CD14-positive monocyte (primary cell): Measurements from ENCODE around the gene SART3. TPM values are rescaled to one million over a fixed set of nuclear protein-coding genes. Genes with fewer than 3 reads are reported as not detected.

Source experiments
- DNase-seq, 3 donors: peaks; one replicate each; pipeline ENCODE4 v3.0.0-alpha.2; 2011 to 2022
- H2AFZ ChIP-seq: 2 replicates; pipeline ENCODE4 v1.6.0; 2012; ENCODE audit warnings: mild to moderate bottlenecking, low read depth, low read length, inconsistent platforms; ENCODE audit not compliant: insufficient read depth, poor library complexity, severe bottlenecking
- H3K27ac ChIP-seq, 2 donors: 1 replicate in 1 of 2; 2 replicates in 1 of 2; pipeline ENCODE4 v1.5.1; 2012 to 2013; ENCODE audit warnings: low read length in 2 of 2, control low read depth in 1 of 2, inconsistent platforms in 1 of 2, low read depth in 1 of 2, mild to moderate bottlenecking in 1 of 2
- H3K27me3 ChIP-seq, 2 donors: one replicate each; pipeline versions ENCODE4 v1.6.0 to v1.6.1; 2011 to 2013; ENCODE audit warnings: low read length in 2 of 2; ENCODE audit not compliant: control insufficient read depth in 2 of 2, insufficient read depth in 2 of 2
- H3K36me3 ChIP-seq, 2 donors: replicated peaks in 1 of 2; 1 replicate in 1 of 2; 2 replicates in 1 of 2; pipeline versions ENCODE4 v1.5.1 to v1.6.1; 2012 to 2013; ENCODE audit warnings: low read length in 2 of 2, control low read depth in 1 of 2, inconsistent platforms in 1 of 2, mild to moderate bottlenecking in 1 of 2; ENCODE audit not compliant: insufficient read depth in 2 of 2, control insufficient read depth in 1 of 2
- H3K4me1 ChIP-seq, 2 donors: 1 replicate in 1 of 2; 2 replicates in 1 of 2; pipeline versions ENCODE4 v1.5.1 to v1.6.1; 2012 to 2013; ENCODE audit warnings: low read length in 2 of 2, control low read depth in 1 of 2, inconsistent platforms in 1 of 2, mild to moderate bottlenecking in 1 of 2, moderate library complexity in 1 of 2; ENCODE audit not compliant: insufficient read depth in 2 of 2, control insufficient read depth in 1 of 2
- H3K4me2 ChIP-seq: replicated peaks from 2 replicates; pipeline ENCODE3; 2012; ENCODE audit warnings: low read length, moderate library complexity, mild to moderate bottlenecking; ENCODE audit not compliant: poor library complexity, severe bottlenecking; ENCODE audit errors: extremely low read depth
- H3K4me3 ChIP-seq, 3 experiments: fragments of 200-600 bp in 1 of 3; sonication (generic) in 1 of 3; replicated peaks in 1 of 3; 1 replicate in 2 of 3; 2 replicates in 1 of 3; pipeline ENCODE4 v1.5.1; 2011 to 2013; ENCODE audit warnings: low read length in 3 of 3, mild to moderate bottlenecking in 3 of 3, control low read depth in 2 of 3, low read depth in 2 of 3, inconsistent platforms in 1 of 3, moderate library complexity in 1 of 3
- H3K79me2 ChIP-seq: 2 replicates; pipeline ENCODE4 v1.6.0; 2012; ENCODE audit warnings: mild to moderate bottlenecking, control low read depth, inconsistent platforms, low read length, moderate library complexity; ENCODE audit not compliant: insufficient read depth
- H3K9ac ChIP-seq: 2 replicates; pipeline ENCODE4 v1.6.0; 2017; ENCODE audit warnings: low read length, mild to moderate bottlenecking; ENCODE audit not compliant: insufficient read depth, poor library complexity, severe bottlenecking
- H3K9me3 ChIP-seq, 2 donors: replicated peaks in 1 of 2; 1 replicate in 1 of 2; 2 replicates in 1 of 2; pipeline versions ENCODE4 v1.5.1 to v1.6.1; 2012 to 2013; ENCODE audit warnings: low read length in 2 of 2, control low read depth in 1 of 2; ENCODE audit not compliant: control insufficient read depth in 1 of 2, insufficient read depth in 1 of 2
- H4K20me1 ChIP-seq: 2 replicates; pipeline ENCODE4 v1.6.0; 2012; ENCODE audit warnings: mild to moderate bottlenecking, low read length, control low read depth, moderate library complexity; ENCODE audit not compliant: insufficient read depth
- H3K27ac Mint-ChIP-seq, 7 donors: one replicate each; pipeline ENCODE4 v1.8.0; 2020; ENCODE audit warnings: mild to moderate bottlenecking in 7 of 7, mixed read lengths in 7 of 7, moderate library complexity in 6 of 7, inconsistent platforms in 2 of 7
- H3K27me3 Mint-ChIP-seq, 3 donors: one replicate each; pipeline ENCODE4 v1.8.0; 2021 to 2022; ENCODE audit warnings: low read depth in 3 of 3, mild to moderate bottlenecking in 3 of 3, mixed read lengths in 3 of 3, moderate library complexity in 3 of 3, inconsistent platforms in 1 of 3
- H3K36me3 Mint-ChIP-seq, 2 donors: one replicate each; pipeline ENCODE4 v1.8.0; 2020; ENCODE audit warnings: mixed read lengths in 2 of 2, inconsistent platforms in 1 of 2, mild to moderate bottlenecking in 1 of 2
- H3K4me1 Mint-ChIP-seq: one replicate; pipeline ENCODE4 v1.8.0; 2020; ENCODE audit warnings: mild to moderate bottlenecking, mixed read lengths
- H3K4me3 Mint-ChIP-seq, 2 donors: one replicate each; pipeline ENCODE4 v1.8.0; 2020; ENCODE audit warnings: mild to moderate bottlenecking in 2 of 2, mixed read lengths in 2 of 2, moderate library complexity in 1 of 2
- H3K9me3 Mint-ChIP-seq, 7 donors: one replicate each; pipeline ENCODE4 v1.8.0; 2020 to 2022; ENCODE audit warnings: mixed read lengths in 7 of 7, mild to moderate bottlenecking in 6 of 7, moderate library complexity in 6 of 7, inconsistent platforms in 2 of 7
- CTCF ChIP-seq: fragments of 200-600 bp; IDR thresholded peaks from one replicate; pipeline ENCODE4 v1.8.0; 2022; ENCODE audit warnings: antibody characterized with exemption, mild to moderate bottlenecking
- WGBS: methylation state at CpG from one replicate; pipeline ENCODE4 v1.1.5; 2013; ENCODE audit warnings: missing lambda C conversion rate; ENCODE audit not compliant: insufficient coverage; 5-methylcytosine and 5-hydroxymethylcytosine counted together
- intact Hi-C, 2 donors: fragments of 100-400 bp; cut with micrococcal nuclease; formaldehyde crosslinking; loops; one replicate each; pipeline versions ENCODE4 v1.15.0 to v1.15.1; 2023
- polyA plus RNA-seq, 3 donors: library from polyadenylated mRNA; depleted of rRNA in 1 of 3; unstranded in 2 of 3; stranded (reverse) in 1 of 3; fragments of 300-500 nt in 2 of 3; fragments of >200 nt in 1 of 3; fragmentation: Illumina TruSeq in 2 of 3; gene quantifications; 1 replicate in 2 of 3; 2 replicates in 1 of 3; pipeline ENCODE4 v1.2.3, GENCODE V29; 2012 to 2021

Gene SART3
- polyA plus RNA-seq, 3 donors, result 10.3 to 20.9 (median 20.6) TPM

GRCh38 chr12:108560321-108560721 lies 652 bp downstream of the SART3 start:
- Histone ChIP-seq H3K27ac (peak overlapping the region; percentile 68 to 95), H3K4me2 (peak overlapping the region; percentile 98), H3K27me3 (no peaks in the 10 kb centered on the region), H3K79me2 (peaks cover 75% of the 10 kb centered on the region), H3K36me3 (peaks cover 25 to 42% of the 10 kb centered on the region in 2 donors), H4K20me1 (peaks cover 33% of the 10 kb centered on the region), H2AFZ (peak overlapping the region; percentile 91), H3K9ac (peak overlapping the region; percentile 92), H3K4me3 (peak overlapping the region; percentile 84 to 97 (median 92)), H3K9me3 (no peaks in the 10 kb centered on the region), H3K4me1 (peaks cover 31 to 43% of the 10 kb centered on the region in 2 donors)
- no peak for TF ChIP-seq CTCF
- peak in 1 of 3 donors; percentile 15 for DNase-seq
- Mint-ChIP-seq H3K9me3 (no peaks in the 10 kb centered on the region), H3K4me3 (peak overlapping the region; percentile 100), H3K36me3 (peaks cover 24 to 42% of the 10 kb centered on the region in 2 donors), H3K4me1 (peaks cover 39% of the 10 kb centered on the region), H3K27ac (peak overlapping the region; percentile 98 to 100 (median 100)), H3K27me3 (peaks cover 0 to 2% (median 0%) of the 10 kb centered on the region in 3 donors)
- intact Hi-C loops, result loop anchor here (5.0 to 10.0 kb wide), 7 partner anchors 43 to 492 kb away; partner anchors contain the start of genes CORO1C (in 1 of the 2), FICD (in 1 of the 2), SELPLG (in 1 of the 2) and SSH1 (in 1 of the 2)
- 0% methylated on average over 6 of the region's 12 CpGs for WGBS

GRCh38 chr12:108559748-108560147 lies 1.2 kb downstream of the SART3 start:
- Histone ChIP-seq H3K79me2 (peaks cover 81% of the 10 kb centered on the region), H2AFZ (no peak overlapping the region), H4K20me1 (peaks cover 39% of the 10 kb centered on the region), H3K36me3 (peaks cover 19 to 36% of the 10 kb centered on the region in 2 donors), H3K4me2 (peak overlapping the region; percentile 98), H3K9me3 (no peaks in the 10 kb centered on the region), H3K27ac (peak overlapping the region in 1 of 2 donors; percentile 95), H3K4me3 (peak overlapping the region in 1 of 3 experiments; percentile 97), H3K9ac (no peak overlapping the region), H3K4me1 (peaks cover 28 to 37% of the 10 kb centered on the region in 2 donors), H3K27me3 (no peaks in the 10 kb centered on the region)
- Mint-ChIP-seq H3K36me3 (peaks cover 23 to 37% of the 10 kb centered on the region in 2 donors), H3K9me3 (no peaks in the 10 kb centered on the region), H3K27ac (peak overlapping the region in 6 of 7 donors; percentile 23 to 100 (median 100)), H3K27me3 (peaks cover 0 to 2% (median 0%) of the 10 kb centered on the region in 3 donors), H3K4me3 (peak overlapping the region; percentile 100), H3K4me1 (peaks cover 38% of the 10 kb centered on the region)
- no peak for DNase-seq
- no peak for TF ChIP-seq CTCF
- 50% methylated on average over 2 of the region's 3 CpGs for WGBS
- intact Hi-C loops, result loop anchor here (5.0 to 10.0 kb wide), 7 partner anchors 42 to 493 kb away; partner anchors contain the start of genes CORO1C (in 1 of the 2), FICD (in 1 of the 2), SELPLG (in 1 of the 2) and SSH1 (in 1 of the 2)
